ENCODE measurements around the gene BEND3.

The BEND3 gene

DNA sequence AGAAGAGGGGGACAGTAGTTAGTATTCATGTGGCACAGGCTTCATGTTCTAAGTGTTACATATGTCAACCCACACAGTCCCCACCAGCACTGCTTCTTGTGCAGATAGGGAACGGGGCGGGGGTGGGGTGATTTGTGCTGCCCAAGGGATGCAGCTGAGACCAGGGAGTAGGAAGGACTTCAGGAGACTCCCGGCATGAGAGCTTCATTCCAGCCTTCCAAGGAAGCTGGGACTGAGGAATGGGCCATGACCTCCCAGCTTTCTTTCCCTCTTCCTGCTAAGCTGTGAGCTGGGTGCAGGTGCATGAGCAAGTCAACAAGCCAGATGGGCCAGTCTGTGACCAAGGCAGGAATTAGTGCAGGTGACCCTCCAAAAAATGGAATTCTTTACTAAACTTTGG, 9.2 kb downstream of the BEND3 start:
- in situ Hi-C loops (cut with HindIII; ENCODE audit: low sequenced_read_pairs), result no loop called here
- no peak overlapping the region for H3K4me3 ChIP-seq (ENCODE audit: low read depth, low read length)
- TF ChIP-seq, protein P1, sequence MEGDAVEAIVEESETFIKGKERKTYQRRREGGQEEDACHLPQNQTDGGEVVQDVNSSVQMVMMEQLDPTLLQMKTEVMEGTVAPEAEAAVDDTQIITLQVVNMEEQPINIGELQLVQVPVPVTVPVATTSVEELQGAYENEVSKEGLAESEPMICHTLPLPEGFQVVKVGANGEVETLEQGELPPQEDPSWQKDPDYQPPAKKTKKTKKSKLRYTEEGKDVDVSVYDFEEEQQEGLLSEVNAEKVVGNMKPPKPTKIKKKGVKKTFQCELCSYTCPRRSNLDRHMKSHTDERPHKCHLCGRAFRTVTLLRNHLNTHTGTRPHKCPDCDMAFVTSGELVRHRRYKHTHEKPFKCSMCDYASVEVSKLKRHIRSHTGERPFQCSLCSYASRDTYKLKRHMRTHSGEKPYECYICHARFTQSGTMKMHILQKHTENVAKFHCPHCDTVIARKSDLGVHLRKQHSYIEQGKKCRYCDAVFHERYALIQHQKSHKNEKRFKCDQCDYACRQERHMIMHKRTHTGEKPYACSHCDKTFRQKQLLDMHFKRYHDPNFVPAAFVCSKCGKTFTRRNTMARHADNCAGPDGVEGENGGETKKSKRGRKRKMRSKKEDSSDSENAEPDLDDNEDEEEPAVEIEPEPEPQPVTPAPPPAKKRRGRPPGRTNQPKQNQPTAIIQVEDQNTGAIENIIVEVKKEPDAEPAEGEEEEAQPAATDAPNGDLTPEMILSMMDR (IDR thresholded peaks at IDR 0.05; ENCODE audit: low read depth, low read length, missing control alignments), result no peak
- no peak for DNase-seq (ENCODE audit: low read depth)

DNA sequence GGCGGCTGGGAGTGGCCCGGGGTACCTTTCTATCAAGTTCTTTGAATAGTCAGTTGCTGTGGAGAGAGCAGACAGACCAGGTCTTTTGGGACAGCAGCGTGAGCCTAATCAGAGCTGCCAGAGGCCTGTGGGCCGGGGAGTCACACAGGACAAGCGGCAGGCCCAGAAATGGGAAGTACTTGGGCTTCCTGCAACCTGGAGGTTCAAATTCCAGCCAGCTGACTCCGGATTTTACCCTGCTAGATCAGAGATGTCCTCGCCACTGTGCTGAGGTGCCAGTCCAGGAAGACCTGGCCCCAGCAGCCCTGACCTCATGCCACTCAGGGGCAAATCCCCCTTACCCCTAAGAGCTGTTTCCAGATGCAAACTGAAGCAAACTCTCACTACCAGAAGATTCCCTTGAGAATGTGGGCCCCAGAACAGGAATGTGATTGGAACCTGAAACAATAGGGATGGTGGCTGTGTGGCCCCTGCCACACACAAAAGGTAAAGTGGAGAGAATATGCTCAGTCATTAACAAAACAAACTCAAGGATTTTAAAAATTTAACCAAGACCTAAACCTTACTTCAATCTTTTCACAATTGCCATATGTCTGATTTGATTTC, 9.7 kb downstream of the BEND3 start:
- in situ Hi-C loops (cut with HindIII; ENCODE audit: low sequenced_read_pairs), result no loop called here
- TF ChIP-seq, protein P1 (IDR thresholded peaks at IDR 0.05; ENCODE audit: low read depth, low read length, missing control alignments), result no peak
- no peak overlapping the region for H3K4me3 ChIP-seq (ENCODE audit: low read depth, low read length)
- no peak for DNase-seq (ENCODE audit: low read depth)

DNA sequence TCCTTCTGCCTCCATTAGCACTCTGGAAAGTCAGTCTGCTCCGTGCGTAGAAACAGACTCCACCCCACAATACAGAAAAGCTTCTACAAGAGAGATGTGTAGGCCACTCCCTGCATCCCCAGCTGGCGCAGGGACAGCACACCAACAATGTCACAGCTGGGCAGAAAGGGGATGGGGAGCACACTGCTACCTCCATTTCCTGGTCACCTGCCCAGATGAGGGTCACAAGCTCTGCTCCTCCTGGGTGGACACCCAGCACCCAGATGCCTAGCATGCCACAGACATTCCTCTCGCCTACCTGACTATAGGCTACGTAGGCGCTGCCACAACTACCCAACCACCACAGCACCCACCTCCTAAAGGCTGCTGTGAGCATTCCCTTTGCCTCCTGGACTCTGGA, 12.2 kb downstream of the BEND3 start:
- in situ Hi-C loops (cut with HindIII; ENCODE audit: low sequenced_read_pairs), result no loop called here
- TF ChIP-seq, protein P1 (IDR thresholded peaks at IDR 0.05; ENCODE audit: low read depth, low read length, missing control alignments), result no peak
- H3K4me3 ChIP-seq (ENCODE audit: low read depth, low read length), result no peak overlapping the region
- no peak for DNase-seq (ENCODE audit: low read depth)

DNA sequence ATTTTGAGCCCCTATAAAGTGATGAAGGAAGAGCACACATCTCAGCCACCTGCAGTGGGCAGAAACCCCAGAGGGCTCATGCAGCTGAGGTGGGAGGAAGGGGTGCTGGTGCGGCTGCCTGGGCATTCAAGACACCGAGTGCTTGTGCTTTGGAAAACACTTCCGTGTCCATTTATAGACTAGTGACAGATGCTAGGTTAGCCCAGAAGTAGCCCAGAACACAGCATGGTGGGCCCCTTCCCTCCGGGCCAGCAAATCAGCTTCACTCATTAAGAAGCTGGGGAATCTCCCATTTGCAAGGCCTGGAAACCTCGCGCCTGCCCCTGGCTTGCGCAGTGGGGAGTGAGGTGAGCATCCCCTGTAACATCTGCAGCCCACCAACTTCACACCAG, 12.9 kb downstream of the BEND3 start:
- DNase-seq (ENCODE audit: low read depth), result no peak
- no peak overlapping the region for H3K4me3 ChIP-seq (ENCODE audit: low read depth, low read length)
- TF ChIP-seq, protein P1 (IDR thresholded peaks at IDR 0.05; ENCODE audit: low read depth, low read length, missing control alignments), result no peak
- in situ Hi-C loops (cut with HindIII; ENCODE audit: low sequenced_read_pairs), result no loop called here

DNA sequence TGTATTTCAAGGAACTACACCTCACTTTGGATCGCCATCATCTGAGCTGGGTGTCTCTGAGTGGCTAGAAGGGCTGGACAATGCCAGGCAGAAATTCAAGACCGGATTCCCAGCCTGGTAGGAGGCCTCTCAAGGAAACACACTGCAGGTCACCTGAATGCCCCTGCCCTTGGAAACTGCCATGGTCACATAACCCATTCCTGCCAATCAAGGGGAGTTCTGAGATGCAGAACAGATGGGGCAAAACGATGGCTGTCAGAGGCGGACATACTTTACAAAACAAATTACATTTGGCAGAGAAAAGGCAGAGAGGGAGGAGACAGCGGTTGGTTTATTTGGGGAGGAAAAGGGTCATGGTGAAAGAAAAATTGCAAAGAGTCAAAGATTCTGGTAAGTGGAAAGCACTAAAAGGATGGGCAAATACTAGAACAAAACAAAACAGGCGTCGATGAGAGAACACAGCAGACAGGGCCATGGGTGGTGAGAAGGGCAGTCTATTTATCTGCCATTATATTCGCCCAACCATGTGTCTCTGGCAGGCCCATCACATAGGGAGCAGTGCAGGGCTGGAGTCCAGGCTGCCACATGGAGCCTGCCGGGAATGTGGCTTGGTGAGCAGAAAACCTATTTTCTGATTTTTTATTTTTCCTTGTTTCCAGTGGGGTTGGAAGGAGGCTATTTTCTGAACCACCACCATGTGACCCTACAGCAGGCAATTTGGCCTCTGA, 13.5 kb downstream of the BEND3 start:
- in situ Hi-C loops (cut with HindIII; ENCODE audit: low sequenced_read_pairs), result no loop called here
- TF ChIP-seq, protein P1 (IDR thresholded peaks at IDR 0.05; ENCODE audit: low read depth, low read length, missing control alignments), result no peak
- no peak for DNase-seq (ENCODE audit: low read depth)
- H3K4me3 ChIP-seq (ENCODE audit: low read depth, low read length), result no peak overlapping the region

DNA sequence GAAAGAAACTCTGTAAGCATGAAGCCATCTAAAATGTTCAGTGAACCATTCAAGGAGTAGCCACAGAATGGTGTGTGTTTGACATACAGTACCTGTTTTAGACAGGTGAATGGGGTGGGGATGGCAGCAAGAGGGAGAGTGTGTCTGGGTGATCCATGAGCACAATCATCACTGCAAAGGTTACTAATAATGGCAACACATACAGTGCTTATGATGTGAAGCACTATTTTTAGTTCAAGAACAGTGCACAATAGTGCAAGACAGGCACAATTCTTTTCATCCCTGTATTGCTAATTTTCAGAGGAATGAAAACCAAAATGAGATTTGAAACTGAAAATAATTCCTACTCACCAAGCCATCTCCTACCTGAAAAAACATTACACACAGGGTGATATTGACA, 14.1 kb downstream of the BEND3 start:
- no peak overlapping the region for H3K4me3 ChIP-seq (ENCODE audit: low read depth, low read length)
- TF ChIP-seq, protein P1 (IDR thresholded peaks at IDR 0.05; ENCODE audit: low read depth, low read length, missing control alignments), result no peak
- DNase-seq (ENCODE audit: low read depth), result no peak
- in situ Hi-C loops (cut with HindIII; ENCODE audit: low sequenced_read_pairs), result no loop called here
